HepG2 (cell line): ENCODE measurements around the gene ARTN. TPM values are rescaled to one million over a fixed set of nuclear protein-coding genes. Genes with fewer than 3 reads are reported as not detected.

ENCODE experiments used
- AGO2 ChIP-seq: fragments of 200-400 bp; formaldehyde crosslinking; optimal IDR thresholded peaks from 2 replicates; pipeline ENCODE3; 2017; ENCODE audit warnings: mild to moderate bottlenecking, low read depth, low read length, moderate library complexity
- ARID4A ChIP-seq: sonication (generic); formaldehyde crosslinking; IDR thresholded peaks from 2 replicates; pipeline ENCODE4 v1.5.0; 2020; ENCODE audit warnings: mild to moderate bottlenecking, missing genetic modification reagents, borderline replicate concordance
- ATF7-NPFF ChIP-seq: sonication (generic); formaldehyde crosslinking; IDR thresholded peaks from 2 replicates; pipeline ENCODE4 v1.8.1; 2023; ENCODE audit warnings: mild to moderate bottlenecking, low read depth, missing genetic modification reagents, moderate library complexity
- CEBPG ChIP-seq: IDR thresholded peaks from 2 replicates; pipeline ENCODE4 v1.6.1; 2016
- CENPX ChIP-seq: sonication (generic); formaldehyde crosslinking; IDR thresholded peaks from 2 replicates; pipeline ENCODE4 v1.9.0; 2021; ENCODE audit warnings: mild to moderate bottlenecking, missing genetic modification reagents, moderate library complexity
- CHD2 ChIP-seq: IDR thresholded peaks from 2 replicates; pipeline ENCODE4 v1.6.1; 2011; ENCODE audit warnings: low read depth, low read length, improper control_type of control experiment
- CTCF ChIP-seq: sonication (generic); formaldehyde crosslinking; IDR thresholded peaks from 2 replicates; pipeline ENCODE4 v1.5.0; 2020; ENCODE audit warnings: mild to moderate bottlenecking, missing genetic modification reagents, moderate library complexity
- ETV6 ChIP-seq: sonication (generic); formaldehyde crosslinking; conservative IDR thresholded peaks from 2 replicates; pipeline ENCODE4 v1.4.0; 2020; ENCODE audit warnings: missing genetic modification reagents
- HNF1B ChIP-seq: sonication (generic); formaldehyde crosslinking; IDR thresholded peaks from 2 replicates; pipeline ENCODE4 v1.5.1; 2020; ENCODE audit warnings: mild to moderate bottlenecking, moderate library complexity, missing genetic modification reagents
- HOXA3 ChIP-seq: sonication (generic); formaldehyde crosslinking; IDR thresholded peaks from 2 replicates; pipeline ENCODE4 v1.5.0; 2020; ENCODE audit warnings: missing genetic modification reagents
- MXD3 ChIP-seq: IDR thresholded peaks from 2 replicates; pipeline ENCODE4 v1.6.1; 2016; ENCODE audit warnings: mild to moderate bottlenecking, missing biosample characterization, missing genetic modification reagents
- RAD21 ChIP-seq: fragments of 450-650 bp; formaldehyde crosslinking; IDR thresholded peaks from 2 replicates; pipeline ENCODE4 v1.5.0; 2020; ENCODE audit warnings: mild to moderate bottlenecking
- RBAK ChIP-seq: sonication (generic); formaldehyde crosslinking; IDR thresholded peaks from 2 replicates; pipeline ENCODE4 v1.5.1; 2020; ENCODE audit warnings: mild to moderate bottlenecking, missing genetic modification reagents
- TBX2 ChIP-seq: sonication (generic); formaldehyde crosslinking; IDR thresholded peaks from 2 replicates; pipeline ENCODE4 v1.5.0; 2020; ENCODE audit warnings: missing genetic modification reagents, mild to moderate bottlenecking, borderline replicate concordance
- ZIK1 ChIP-seq: sonication (generic); formaldehyde crosslinking; IDR thresholded peaks from 2 replicates; pipeline ENCODE4 v1.5.0; 2020; ENCODE audit warnings: mild to moderate bottlenecking, low read depth, missing genetic modification reagents, borderline replicate concordance
- ZNF350 ChIP-seq: sonication (generic); formaldehyde crosslinking; IDR thresholded peaks from 2 replicates; pipeline ENCODE4 v1.4.0; 2020; ENCODE audit warnings: mild to moderate bottlenecking, low read depth, missing genetic modification reagents, borderline replicate concordance
- ZNF574 ChIP-seq: sonication (generic); formaldehyde crosslinking; IDR thresholded peaks from 2 replicates; pipeline ENCODE4 v1.4.0; 2020; ENCODE audit warnings: missing genetic modification reagents
- ZNF883 ChIP-seq: sonication (generic); formaldehyde crosslinking; IDR thresholded peaks from 2 replicates; pipeline ENCODE4 v1.5.1; 2020; ENCODE audit warnings: mild to moderate bottlenecking, missing genetic modification reagents; ENCODE audit errors: not compliant biosample characterization
- polyA plus RNA-seq, 8 experiments: library from polyadenylated mRNA; depleted of rRNA in 3 of 8; stranded (reverse) in 7 of 8; unstranded in 1 of 8; fragments of >200 nt; fragmentation: Illumina TruSeq in 4 of 8; extraction: Trizol in 4 of 8; gene quantifications; 2 replicates each; pipeline versions ENCODE4 v1.2.1 to v1.2.3, GENCODE V29; 2011 to 2016; ENCODE audit warnings: low read depth in 4 of 8, missing spikeins in 1 of 8, mixed read lengths in 1 of 8; ENCODE audit not compliant: insufficient read depth in 1 of 8
- total RNA-seq, 5 experiments: library from RNA; depleted of rRNA; stranded (reverse); fragments of >200 nt; fragmentation: Illumina TruSeq; extraction: Trizol; gene quantifications; 2 replicates each; pipeline ENCODE4 v1.2.3, GENCODE V29; 2016; ENCODE audit warnings: low read depth in 1 of 5

The ARTN gene
- total and polyA plus RNA-seq, 2 of the 13 experiments (the other 11 are each of a cell fraction or from before 2014, with no cell fraction given), result 0.11 to 0.62 TPM

GRCh38 chr1:43969746-43970466, 36.3 kb downstream of the ARTN start, which contains the start of gene DPH2 (continued):
- TF ChIP-seq ARID4A (CRISPR knock-in tag) (peak; percentile 97), ZNF574 (CRISPR knock-in tag) (peak; percentile 53; the same call in 1 of the 2 replicates), RAD21 (CRISPR knock-in tag) (no peak), RBAK (CRISPR knock-in tag) (no peak), ZIK1 (CRISPR knock-in tag) (no peak), ATF7-NPFF (peak; percentile 55; the same call in 1 of the 2 replicates), MXD3 (peak; percentile 64; the same call in 1 of the 2 replicates), CEBPG (CRISPR knock-in tag) (no peak), HNF1B (CRISPR knock-in tag) (peak; percentile 10; the same call in 1 of the 2 replicates), CENPX (no peak), ZNF883 (CRISPR knock-in tag) (no peak), CHD2 (peak; percentile 65; the same call in 1 of the 2 replicates), CTCF (peak; percentile 40), ETV6 (no peak), TBX2 (CRISPR knock-in tag) (no peak), HOXA3 (CRISPR knock-in tag) (peak; percentile 40; the same call in 1 of the 2 replicates), AGO2 (peak; percentile 59), ZNF350 (CRISPR knock-in tag) (no peak)
